GM12878 (cell line): ENCODE data around the gene ERC2. TPM values are rescaled to one million over a fixed set of nuclear protein-coding genes. Genes with fewer than 3 reads are reported as not detected.

Experiments used
- ATAC-seq: fragments of 200-7000 bp; cut with Tn5 transposase; 3 replicates; pipeline ENCODE4 v1.9.1; 2020; ENCODE audit warnings: mild to moderate bottlenecking, moderate library complexity
- BruUV-seq: library from RNA; stranded (reverse); fragments of 400-500 nt; replicated peaks from 2 replicates; lab custom pipeline; 2021; lab: Mats Ljungman, UMichigan
- CTCF ChIA-PET: fragments of 300-600 bp; sonication (Branson Sonifier 250); formaldehyde crosslinking; extraction: SDS; loops from one replicate; lab custom pipeline; 2021; ENCODE audit warnings: inconsistent platforms; lab: Yijun Ruan, JAX
- POLR2A ChIA-PET: fragments of 350-600 bp; formaldehyde crosslinking; extraction: SDS; loops from one replicate; lab custom pipeline; 2021; ENCODE audit warnings: inconsistent platforms; lab: Charles Lee
- RAD21 ChIA-PET: fragments of 300-600 bp; sonication (Branson Sonifier 250); formaldehyde crosslinking; loops from one replicate; lab custom pipeline; 2023; ENCODE audit warnings: antibody characterized with exemption; ENCODE audit not compliant: unreplicated experiment; lab: Charles Lee
- SMC1A ChIA-PET: fragments of 300-600 bp; sonication (Branson Sonifier 250); formaldehyde crosslinking; loops from one replicate; lab custom pipeline; 2023; ENCODE audit not compliant: unreplicated experiment, uncharacterized antibody; lab: Charles Lee
- DNase-seq: peaks from one replicate; pipeline ENCODE4 v3.0.0-alpha.2; 2011; ENCODE audit warnings: low read depth, low spot score
- FAIRE-seq: peaks from 3 replicates; lab custom pipeline; 2011; peaks lifted over from hg19 to GRCh38; lab: Jason Lieb, UNC
- H2AFZ ChIP-seq: 2 replicates; pipeline ENCODE4 v1.6.0; 2011; ENCODE audit warnings: low read depth, low read length, control low read depth; ENCODE audit not compliant: control insufficient read depth
- H3K27ac ChIP-seq: 2 replicates; pipeline ENCODE4 v1.5.1; 2011; ENCODE audit warnings: control low read depth; ENCODE audit not compliant: control insufficient read depth, insufficient read depth
- H3K27me3 ChIP-seq, 2 experiments: replicated peaks in 1 of 2; 2 replicates each; pipeline versions ENCODE4 v1.6.0 to v1.6.1; 2011; ENCODE audit warnings: low read length in 1 of 2; ENCODE audit not compliant: control insufficient read depth in 2 of 2, insufficient read depth in 2 of 2
- H3K36me3 ChIP-seq, 2 experiments: 2 replicates each; pipeline ENCODE4 v1.5.1; 2011; ENCODE audit warnings: low read length in 1 of 2; ENCODE audit not compliant: control insufficient read depth in 2 of 2, insufficient read depth in 2 of 2
- H3K4me1 ChIP-seq: 2 replicates; pipeline ENCODE4 v1.6.1; 2011; ENCODE audit warnings: mild to moderate bottlenecking, low read length, moderate library complexity, mixed read lengths; ENCODE audit not compliant: control insufficient read depth, insufficient read depth
- H3K4me2 ChIP-seq: 2 replicates; pipeline ENCODE4 v1.6.0; 2011; ENCODE audit warnings: control low read depth; ENCODE audit not compliant: control insufficient read depth, insufficient read depth
- H3K4me3 ChIP-seq: fragments of 200-600 bp; sonication (generic); 2 replicates; pipeline ENCODE4 v1.5.1; 2016
- H3K79me2 ChIP-seq: 2 replicates; pipeline ENCODE4 v1.6.0; 2011; ENCODE audit warnings: low read length; ENCODE audit not compliant: control insufficient read depth, insufficient read depth
- H3K9ac ChIP-seq: 2 replicates; pipeline ENCODE4 v1.8.0; 2011; ENCODE audit warnings: low read length, control low read depth, mixed read lengths; ENCODE audit not compliant: control insufficient read depth, insufficient read depth
- H3K9me3 ChIP-seq: replicated peaks from 3 replicates; pipeline ENCODE4 v1.5.1; 2011; ENCODE audit warnings: mild to moderate bottlenecking, low read length; ENCODE audit not compliant: control insufficient read depth, insufficient read depth
- H4K20me1 ChIP-seq: 2 replicates; pipeline ENCODE4 v1.6.0; 2011; ENCODE audit not compliant: control insufficient read depth, insufficient read depth
- BCL11A ChIP-seq: IDR thresholded peaks from 2 replicates; pipeline ENCODE4 v1.6.1; 2011; ENCODE audit warnings: low read depth, low read length
- CBX5 ChIP-seq: sonication (generic); IDR thresholded peaks from 2 replicates; pipeline ENCODE4 v1.6.1; 2016; ENCODE audit warnings: low read depth, moderate library complexity, mild to moderate bottlenecking, inconsistent platforms
- CREB1 ChIP-seq: IDR thresholded peaks from 2 replicates; pipeline ENCODE4 v1.6.1; 2012; ENCODE audit warnings: low read depth, mild to moderate bottlenecking, inconsistent platforms
- EP300 ChIP-seq, 2 experiments: fragments of 150-350 bp in 1 of 2; IDR thresholded peaks; 2 replicates each; pipeline ENCODE4 v1.6.1; 2011 to 2012; ENCODE audit warnings: low read depth in 2 of 2, low read length in 2 of 2, borderline replicate concordance in 1 of 2, improper control_type of control experiment in 1 of 2, inconsistent platforms in 1 of 2; ENCODE audit not compliant: control insufficient read depth in 1 of 2
- ESRRA ChIP-seq: IDR thresholded peaks from 2 replicates; pipeline ENCODE4 v1.6.1; 2012; ENCODE audit warnings: mild to moderate bottlenecking, low read length, improper control_type of control experiment
- HDAC2 ChIP-seq: fragments of 200-600 bp; sonication (generic); IDR thresholded peaks from 2 replicates; pipeline ENCODE4 v1.6.1; 2017
- HDAC6 ChIP-seq: fragments of 200-600 bp; sonication (generic); IDR thresholded peaks from one replicate; pipeline ENCODE4 v1.8.0; 2017; ENCODE audit warnings: antibody characterized with exemption; ENCODE audit not compliant: unreplicated experiment
- MXI1 ChIP-seq: fragments of 150-350 bp; IDR thresholded peaks from 2 replicates; pipeline ENCODE4 v1.6.1; 2011; ENCODE audit warnings: low read depth, mild to moderate bottlenecking, inconsistent platforms, low read length, improper control_type of control experiment
- MYC ChIP-seq: IDR thresholded peaks from 2 replicates; pipeline ENCODE4 v1.6.1; 2011; ENCODE audit warnings: mild to moderate bottlenecking, low read length, moderate library complexity, inconsistent platforms; ENCODE audit not compliant: insufficient read depth, insufficient replicate concordance, insufficient read length, severe bottlenecking
- NFXL1 ChIP-seq: fragments of 450-650 bp; IDR thresholded peaks from 2 replicates; pipeline ENCODE4 v1.6.1; 2017; ENCODE audit warnings: antibody characterized with exemption, mild to moderate bottlenecking, borderline replicate concordance
- POLR2AphosphoS2 ChIP-seq: IDR thresholded peaks from 2 replicates; pipeline ENCODE4 v1.6.1; 2011; ENCODE audit warnings: low read depth, mild to moderate bottlenecking, low read length, improper control_type of control experiment, moderate library complexity
- SREBF2 ChIP-seq: IDR thresholded peaks from 2 replicates; pipeline ENCODE4 v1.6.1; 2012; ENCODE audit warnings: mild to moderate bottlenecking, low read length
- STAT1 ChIP-seq: fragments of 450-650 bp; conservative IDR thresholded peaks from 2 replicates; pipeline ENCODE4 v1.6.1; 2014; ENCODE audit warnings: antibody characterized with exemption, mild to moderate bottlenecking
- STAT3 ChIP-seq: IDR thresholded peaks from 2 replicates; pipeline ENCODE4 v1.6.1; 2011; ENCODE audit warnings: low read depth, low read length, improper control_type of control experiment
- SUPT20H ChIP-seq: IDR thresholded peaks from 2 replicates; pipeline ENCODE4 v1.6.1; 2011; ENCODE audit warnings: low read depth, mild to moderate bottlenecking, low read length, moderate library complexity, borderline replicate concordance; ENCODE audit not compliant: control insufficient read depth
- ZZZ3 ChIP-seq: IDR thresholded peaks from 2 replicates; pipeline ENCODE4 v1.6.1; 2011; ENCODE audit warnings: low read depth; ENCODE audit not compliant: control insufficient read depth, insufficient read length
- WGBS: methylation state at CpG from one replicate; pipeline ENCODE4 v1.1.6; 2016; ENCODE audit warnings: low lambda C conversion rate; ENCODE audit not compliant: insufficient replicate concordance, insufficient coverage; ENCODE audit errors: missing lambda C conversion rate; 5-methylcytosine and 5-hydroxymethylcytosine counted together
- in situ Hi-C: fragments of 300-500 bp; cut with MboI; formaldehyde crosslinking; loops from 9 replicates; pipeline ENCODE4 v1.14.3; 2018; ENCODE audit warnings: mixed read lengths
- intact Hi-C: fragments of 100-400 bp; cut with micrococcal nuclease; formaldehyde crosslinking; loops from one replicate; pipeline ENCODE4 v1.14.2; 2022; ENCODE audit not compliant: unreplicated experiment
- polyA plus RNA-seq, 11 experiments: library from polyadenylated mRNA; depleted of rRNA in 4 of 11; unstranded in 6 of 11; stranded (reverse) in 5 of 11; fragments of >200 nt; fragmentation: Nextera tagmentation in 4 of 11; fragmentation: Illumina TruSeq in 1 of 11; extraction: Ambion mirVana in 4 of 11; extraction: Trizol in 1 of 11; gene quantifications; 1 replicate in 1 of 11; 2 replicates in 10 of 11; pipeline versions ENCODE4 v1.2.1 to v1.2.3, GENCODE V29; 2011 to 2016; ENCODE audit warnings: inconsistent platforms in 2 of 11, missing spikeins in 2 of 11, low read depth in 1 of 11
- total RNA-seq, 4 experiments: library from RNA; depleted of rRNA in 3 of 4; stranded (reverse); fragments of >200 nt in 3 of 4; fragmentation: Illumina TruSeq in 1 of 4; extraction: Trizol in 1 of 4; gene quantifications; 2 replicates each; pipeline versions ENCODE4 v1.2.1 to v1.2.3, GENCODE V29; 2013 to 2021
- TF ChIP-seq, protein P1 (sequence below): IDR thresholded peaks from 2 replicates; pipeline ENCODE4 v1.6.1; 2012; ENCODE audit warnings: low read depth, low read length, improper control_type of control experiment
- TF ChIP-seq, protein P2 (sequence below): IDR thresholded peaks from 2 replicates; pipeline ENCODE4 v1.6.1; 2011; ENCODE audit warnings: borderline replicate concordance, low read depth, mild to moderate bottlenecking, moderate library complexity, mixed read lengths, low read length; ENCODE audit not compliant: insufficient read depth; ENCODE audit errors: extremely low read length

The ERC2 gene
- total and polyA plus RNA-seq, 10 of the 15 experiments (the other 5 are each of a cell fraction or from before 2014, with no cell fraction given), result 0.06 to 1.4 (median 0.12) TPM; not detected in 3

GRCh38 chr3:56209982-56210751 lies 258.1 kb downstream of the ERC2 start:
- no peaks in the 10 kb centered on the region for H3K79me2 ChIP-seq
- H3K27ac ChIP-seq, result no peak overlapping the region
- RAD21 ChIA-PET, result no interaction called here
- H3K4me2 ChIP-seq, result no peak overlapping the region
- H3K4me3 ChIP-seq, result no peak overlapping the region
- POLR2A ChIA-PET, result no interaction called here
- no peaks in the 10 kb centered on the region for H3K4me1 ChIP-seq
- TF ChIP-seq STAT1, result no peak
- TF ChIP-seq HDAC2, result no peak
- TF ChIP-seq, protein P1, sequence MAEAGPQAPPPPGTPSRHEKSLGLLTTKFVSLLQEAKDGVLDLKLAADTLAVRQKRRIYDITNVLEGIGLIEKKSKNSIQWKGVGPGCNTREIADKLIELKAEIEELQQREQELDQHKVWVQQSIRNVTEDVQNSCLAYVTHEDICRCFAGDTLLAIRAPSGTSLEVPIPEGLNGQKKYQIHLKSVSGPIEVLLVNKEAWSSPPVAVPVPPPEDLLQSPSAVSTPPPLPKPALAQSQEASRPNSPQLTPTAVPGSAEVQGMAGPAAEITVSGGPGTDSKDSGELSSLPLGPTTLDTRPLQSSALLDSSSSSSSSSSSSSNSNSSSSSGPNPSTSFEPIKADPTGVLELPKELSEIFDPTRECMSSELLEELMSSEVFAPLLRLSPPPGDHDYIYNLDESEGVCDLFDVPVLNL, result no peak
- TF ChIP-seq STAT3, result no peak
- no peak for TF ChIP-seq BCL11A
- TF ChIP-seq CREB1, result no peak
- TF ChIP-seq, protein P2, sequence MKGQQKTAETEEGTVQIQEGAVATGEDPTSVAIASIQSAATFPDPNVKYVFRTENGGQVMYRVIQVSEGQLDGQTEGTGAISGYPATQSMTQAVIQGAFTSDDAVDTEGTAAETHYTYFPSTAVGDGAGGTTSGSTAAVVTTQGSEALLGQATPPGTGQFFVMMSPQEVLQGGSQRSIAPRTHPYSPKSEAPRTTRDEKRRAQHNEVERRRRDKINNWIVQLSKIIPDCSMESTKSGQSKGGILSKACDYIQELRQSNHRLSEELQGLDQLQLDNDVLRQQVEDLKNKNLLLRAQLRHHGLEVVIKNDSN, result no peak
- TF ChIP-seq SUPT20H, result no peak
- no peak for TF ChIP-seq SREBF2
- TF ChIP-seq ZZZ3, result no peak
- no peak for TF ChIP-seq POLR2AphosphoS2
- TF ChIP-seq NFXL1, result no peak
- no peak for TF ChIP-seq CBX5
- TF ChIP-seq MYC, result no peak
- TF ChIP-seq MXI1, result no peak
- no peak for TF ChIP-seq EP300 (IDR thresholded peaks at IDR 0.05; ENCODE audit: borderline replicate concordance in 1 of 2, control insufficient read depth in 1 of 2, low read depth in 2 of 2, low read length in 2 of 2)
- no peak for TF ChIP-seq ESRRA
- no peak for TF ChIP-seq HDAC6
- DNase-seq (no peak), ATAC-seq (no peak), FAIRE-seq (no peak)
- no peaks in the 10 kb centered on the region for H3K9me3 ChIP-seq
- no peaks in the 10 kb centered on the region for H4K20me1 ChIP-seq
- WGBS, result 51% methylated on average over 2 of the region's 2 CpGs
- in situ Hi-C loops, result no loop called here
- no peaks in the 10 kb centered on the region; a peak in 2 of 4 replicates for H3K27me3 ChIP-seq
- no peak overlapping the region for H2AFZ ChIP-seq
- H3K9ac ChIP-seq, result no peak overlapping the region
- CTCF ChIA-PET, result no interaction called here
- BruUV-seq, result no TSS peak
- SMC1A ChIA-PET, result no interaction called here
- no peaks in the 10 kb centered on the region for H3K36me3 ChIP-seq
- intact Hi-C loops, result no loop called here
